Stimulated activated CD4-positive, alpha-beta T cell treated with anti-CD3 and anti-CD28 coated beads, Interleukin-4, amount 100 ng/mL, for 48 hours (primary cell): ENCODE results near the gene POU2AF2.
"Not testable (repeated sequence)": the region's sequence is repeated elsewhere in the genome, so short reads cannot be mapped to it uniquely, and the experiment has no call there.

Experiments
- DNase-seq, 2 donors: peaks; one replicate each; pipeline ENCODE4 v3.0.0-alpha.2; 2020; ENCODE audit warnings: low read depth in 2 of 2

Gene POU2AF2

DNA sequence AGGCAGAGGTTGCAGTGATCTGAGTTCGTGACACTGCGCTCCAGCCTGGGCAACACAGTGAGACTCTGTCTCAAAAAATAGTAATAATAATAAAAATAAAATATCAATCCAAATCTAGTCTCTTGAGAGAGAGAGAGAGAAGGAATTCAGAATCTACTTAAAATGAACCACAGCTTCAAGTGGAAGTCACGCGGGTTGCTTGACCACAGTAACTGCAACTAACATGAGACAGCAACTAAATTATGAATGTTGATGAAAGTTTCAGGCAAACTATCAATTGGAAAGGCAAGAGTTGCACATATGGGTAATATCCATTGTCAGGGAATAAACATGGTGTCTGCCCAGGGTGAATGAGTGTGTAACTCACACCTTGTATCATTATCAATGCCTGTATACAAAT lies 12.5 kb downstream of the POU2AF2 start:
- DNase-seq = no peak

DNA sequence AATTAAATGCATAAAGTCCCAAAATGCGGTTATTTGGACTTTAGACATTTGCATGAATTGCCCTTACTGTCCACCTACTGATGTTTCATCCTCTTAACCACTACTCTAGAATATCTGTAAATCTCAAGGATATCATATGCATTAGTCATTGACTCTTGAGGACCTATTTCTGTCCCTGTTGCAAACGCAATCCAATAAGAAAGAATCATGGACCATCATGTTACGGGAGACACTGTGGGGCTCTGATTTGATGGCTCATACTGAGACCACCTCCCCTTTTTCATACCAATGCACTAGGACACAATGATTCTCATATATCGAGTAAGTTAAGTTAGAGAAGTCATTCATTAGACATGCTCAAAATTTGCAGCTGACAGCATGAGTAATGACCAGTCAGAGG lies 14.4 kb downstream of the POU2AF2 start:
- no peak for DNase-seq

- no peak for DNase-seq
Measured at GRCh38 chr11:111260811-111261210, 15.3 kb downstream of the POU2AF2 start.

GRCh38 chr11:111264646-111265045 lies 19.1 kb downstream of the POU2AF2 start:
- DNase-seq = no peak

DNA sequence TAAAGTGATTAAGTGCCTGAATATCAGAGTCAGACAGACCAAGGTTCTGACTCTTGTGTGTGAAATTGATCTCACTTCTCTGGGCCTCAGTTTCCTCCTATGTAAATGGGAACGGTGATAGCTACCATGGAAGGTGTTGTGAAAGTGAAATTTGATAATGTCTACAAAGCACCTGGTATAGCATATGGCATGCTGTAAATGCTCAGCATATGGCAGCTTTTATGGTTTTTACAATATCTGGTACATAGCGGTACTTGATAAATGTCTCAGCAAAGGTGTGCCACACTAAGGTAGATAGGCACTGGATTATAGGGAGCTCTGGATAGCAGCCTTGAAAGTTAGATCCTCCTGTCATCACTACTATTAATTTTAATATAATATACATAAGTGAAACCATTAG lies 19.9 kb downstream of the POU2AF2 start:
- DNase-seq = no peak

DNA sequence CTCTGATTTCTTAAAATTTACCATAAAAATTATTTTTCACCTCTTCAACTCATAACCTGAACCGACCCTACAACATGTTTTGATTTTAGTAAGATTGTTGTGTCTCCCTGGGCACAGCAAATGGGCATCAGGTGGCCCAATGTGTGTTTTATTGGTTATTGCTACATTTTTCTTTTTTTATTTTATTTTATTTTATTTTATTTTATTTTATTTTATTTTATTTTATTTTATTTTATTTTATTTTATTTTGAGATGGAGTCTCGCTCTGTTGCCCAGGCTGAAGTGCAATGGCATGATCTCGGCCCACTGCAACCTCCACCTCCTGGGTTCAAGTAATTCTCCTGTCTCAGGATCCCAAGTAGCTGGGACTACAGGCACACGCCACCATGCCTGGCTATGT lies 22.8 kb downstream of the POU2AF2 start:
- not testable (repeated sequence) for DNase-seq

- DNase-seq = no peak
Measured at GRCh38 chr11:111269146-111269868, 23.8 kb downstream of the POU2AF2 start.

DNA sequence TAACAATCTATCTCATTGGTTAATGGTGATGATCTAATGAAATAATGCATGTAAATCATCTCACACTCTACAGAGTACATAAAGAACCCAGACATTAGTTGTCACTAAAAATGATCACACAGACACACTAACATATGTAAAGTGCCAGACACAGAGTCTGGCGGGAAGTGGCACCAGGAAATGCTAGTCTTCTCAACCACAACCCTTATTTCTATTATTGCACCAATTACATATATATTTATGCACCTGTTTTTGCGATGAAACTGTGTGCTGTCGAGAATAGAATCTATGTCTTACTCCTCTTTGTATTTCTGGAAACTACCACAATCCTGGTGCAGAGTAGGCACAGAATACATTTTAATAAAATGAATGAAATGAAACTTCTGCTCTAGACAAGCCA lies 26.9 kb downstream of the POU2AF2 start:
- no peak for DNase-seq

DNA sequence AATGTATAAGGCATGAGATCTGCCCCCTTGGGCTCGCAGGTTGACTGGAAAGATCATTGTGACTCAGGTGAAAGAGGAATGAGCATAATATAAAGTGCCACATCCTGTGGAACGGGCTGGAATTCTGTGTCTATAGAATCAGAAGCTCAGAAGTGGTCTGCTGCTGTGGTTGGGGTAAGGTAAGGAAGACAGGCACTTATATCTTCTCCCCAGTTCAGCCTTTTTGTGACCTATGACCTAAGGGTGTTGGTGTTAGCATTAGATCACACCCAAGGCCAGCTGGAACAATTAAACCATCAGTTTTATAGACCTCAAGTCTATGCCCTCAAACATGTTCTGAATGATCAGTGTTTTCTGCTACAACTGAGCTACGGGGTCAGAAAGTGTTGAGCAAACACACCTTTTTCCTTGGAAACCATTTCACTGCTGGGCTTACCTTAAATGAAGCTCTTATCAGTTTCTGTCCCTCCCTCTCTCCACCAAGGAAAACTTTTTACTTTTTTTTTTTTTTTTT lies 37.1 kb downstream of the POU2AF2 start:
- no peak for DNase-seq

DNA sequence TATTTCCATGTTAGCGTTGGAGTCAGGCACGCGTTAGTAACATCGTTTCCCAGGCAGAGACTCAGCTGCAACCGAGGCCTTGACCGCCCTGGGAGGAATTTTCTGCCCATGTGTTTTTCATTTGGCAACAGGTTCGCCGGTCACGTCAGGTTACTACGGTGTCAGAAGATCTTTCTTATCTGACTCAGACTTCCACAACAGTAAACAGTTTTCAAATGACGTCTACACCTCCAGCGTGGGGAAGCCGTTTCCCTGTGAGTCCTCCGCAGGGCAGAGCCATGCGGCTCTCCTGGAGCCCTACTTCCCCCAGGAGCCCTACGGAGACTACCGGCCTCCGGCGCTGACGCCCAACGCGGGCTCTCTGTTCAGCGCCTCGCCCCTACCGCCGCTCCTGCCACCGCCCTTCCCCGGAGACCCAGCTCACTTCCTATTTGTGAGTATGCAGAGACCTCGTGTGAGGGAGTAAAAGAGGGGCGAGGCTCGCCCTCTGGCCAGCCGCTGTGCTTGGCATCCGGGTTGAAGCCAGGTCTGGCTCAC lies 38.5 kb downstream of the POU2AF2 start:
- no peak for DNase-seq

DNA sequence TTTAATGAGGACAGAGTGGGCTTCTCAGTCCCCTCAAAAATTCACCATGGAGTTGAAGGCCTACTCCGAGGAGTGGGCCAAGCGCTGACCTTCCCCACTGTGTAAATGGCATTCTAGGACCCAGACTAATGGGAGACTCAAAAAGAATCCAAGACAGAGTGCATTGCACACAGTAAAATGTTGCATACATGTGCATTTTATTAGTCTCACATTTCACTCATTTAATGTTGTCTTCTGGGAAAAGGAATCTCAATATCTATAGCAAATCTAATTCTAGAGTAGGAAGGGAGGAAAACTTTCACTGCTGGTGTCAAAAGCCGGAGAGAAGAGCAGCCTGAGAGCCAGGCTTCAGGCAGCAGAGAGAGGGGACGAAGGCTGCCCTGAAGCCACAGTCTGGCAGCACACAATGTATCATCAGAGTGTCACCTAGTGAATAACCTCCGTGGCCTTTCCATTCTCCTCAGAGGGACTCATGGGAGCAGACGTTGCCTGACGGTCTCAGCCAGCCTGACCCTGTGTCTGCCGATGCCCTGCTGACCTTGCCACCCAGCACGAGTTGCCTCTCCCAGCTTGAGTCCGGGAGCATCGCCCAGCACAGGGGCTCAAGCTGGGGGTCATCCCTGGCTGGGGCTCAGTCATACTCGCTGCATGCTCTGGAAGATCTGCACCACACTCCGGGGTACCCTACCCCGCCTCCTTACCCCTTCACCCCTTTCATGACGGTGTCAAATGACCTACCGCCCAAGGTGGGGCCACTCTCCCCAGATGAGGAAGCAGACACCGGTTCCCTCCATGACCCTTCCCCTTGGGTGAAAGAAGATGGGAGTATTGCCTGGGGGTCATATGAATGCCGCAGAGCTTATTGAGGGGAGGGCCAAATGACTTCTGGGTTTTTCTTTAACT lies 39.9 kb downstream of the POU2AF2 start:
- no peak for DNase-seq

GRCh38 chr11:111291764-111292163 lies 46.2 kb downstream of the POU2AF2 start:
- no peak for DNase-seq

- not testable (repeated sequence) for DNase-seq
Measured at GRCh38 chr11:111292408-111292807, 46.9 kb downstream of the POU2AF2 start.

- no peak for DNase-seq
Measured at GRCh38 chr11:111296196-111296595, 50.7 kb downstream of the POU2AF2 start.

GRCh38 chr11:111297696-111298095 lies 52.2 kb downstream of the POU2AF2 start:
- no peak for DNase-seq

DNA sequence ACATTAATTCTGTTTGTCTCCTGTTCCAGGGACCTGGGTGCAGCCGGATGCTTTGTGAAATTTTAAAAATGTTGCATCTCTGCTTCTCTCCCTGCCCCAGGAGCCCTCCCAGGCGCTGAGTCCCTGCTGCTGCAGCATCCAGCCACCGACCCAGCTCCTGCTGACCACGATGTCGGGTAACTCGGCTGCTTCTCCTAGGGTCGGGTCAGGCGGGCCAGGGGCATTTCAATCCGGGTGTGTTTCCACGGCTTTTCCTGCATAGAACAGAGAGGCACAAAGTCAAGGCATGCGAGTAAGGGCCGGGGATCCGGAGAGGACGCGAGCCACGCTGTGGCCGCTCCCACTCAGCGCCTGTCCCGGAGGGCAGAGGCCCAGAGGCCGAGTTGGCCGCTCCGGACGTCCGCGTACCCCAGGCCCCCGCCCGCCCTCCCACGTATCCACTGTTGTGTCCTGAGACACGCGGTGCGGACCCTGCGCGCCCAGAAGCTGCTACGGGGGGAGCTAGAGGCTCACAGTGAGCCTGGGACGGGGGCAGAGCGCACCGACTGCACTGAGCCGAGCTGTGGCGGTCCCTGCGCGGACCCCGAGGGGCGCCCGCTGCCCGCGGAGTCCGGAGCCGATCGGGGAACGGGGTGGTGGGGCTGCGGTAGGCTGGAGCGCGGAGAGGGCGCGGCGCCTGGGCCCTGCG lies 53.0 kb downstream of the POU2AF2 start, which contains the start of gene POU2AF3:
TSS of gene POU2AF3 (plus strand) at position 134 of the 688 bp plus-strand sequence. CDS start at position 170, 36 bp downstream.
- no peak for DNase-seq

DNA sequence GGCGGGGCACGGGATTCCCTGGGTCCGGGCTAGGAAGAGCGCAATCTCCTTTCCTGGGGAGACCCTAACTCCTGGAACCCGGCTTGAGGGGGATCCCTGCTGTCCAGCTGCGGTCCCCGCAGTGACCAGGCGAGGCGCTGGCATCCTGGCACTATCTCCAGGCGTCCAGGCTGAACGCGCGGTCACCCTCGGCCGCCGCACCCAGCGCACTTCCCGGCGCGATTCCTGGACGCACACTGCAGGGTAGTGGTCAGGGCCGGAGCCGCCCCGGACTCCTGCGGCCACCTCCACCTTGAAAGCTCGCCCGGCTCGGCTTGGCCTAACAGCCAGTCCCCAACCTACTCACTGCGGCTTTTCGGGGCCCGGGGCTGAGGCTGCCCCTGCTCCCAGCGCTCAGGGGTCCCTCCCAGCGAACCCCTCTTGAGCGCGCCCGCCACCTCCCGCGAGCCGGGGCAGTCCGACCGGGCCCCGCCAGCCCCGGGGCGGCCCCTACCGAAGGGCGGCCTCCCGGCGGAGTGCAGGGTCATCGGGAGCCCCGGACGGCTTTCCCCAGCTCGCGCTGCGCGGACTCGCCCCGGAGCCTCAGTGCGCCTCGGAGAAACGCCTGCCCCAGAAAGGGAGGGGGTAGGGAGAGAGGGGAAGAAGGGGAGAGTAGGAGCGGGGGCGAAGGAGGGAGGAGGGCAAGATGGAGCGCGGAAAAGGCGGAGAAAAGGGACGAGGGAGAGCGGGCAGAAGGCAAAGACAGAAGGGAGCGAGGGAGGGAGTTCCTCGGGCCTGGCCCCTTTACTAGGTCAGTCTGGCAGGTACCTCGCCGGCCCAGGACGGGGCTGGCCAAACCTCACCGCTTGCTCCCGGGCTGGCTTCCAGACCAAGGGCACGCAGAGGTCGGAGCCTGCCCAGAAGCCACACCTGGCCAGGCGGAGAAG lies 53.8 kb downstream of the POU2AF2 start:
- DNase-seq = no peak

- DNase-seq = no peak
Measured at GRCh38 chr11:111300569-111300968, 55.0 kb downstream of the POU2AF2 start.

DNA sequence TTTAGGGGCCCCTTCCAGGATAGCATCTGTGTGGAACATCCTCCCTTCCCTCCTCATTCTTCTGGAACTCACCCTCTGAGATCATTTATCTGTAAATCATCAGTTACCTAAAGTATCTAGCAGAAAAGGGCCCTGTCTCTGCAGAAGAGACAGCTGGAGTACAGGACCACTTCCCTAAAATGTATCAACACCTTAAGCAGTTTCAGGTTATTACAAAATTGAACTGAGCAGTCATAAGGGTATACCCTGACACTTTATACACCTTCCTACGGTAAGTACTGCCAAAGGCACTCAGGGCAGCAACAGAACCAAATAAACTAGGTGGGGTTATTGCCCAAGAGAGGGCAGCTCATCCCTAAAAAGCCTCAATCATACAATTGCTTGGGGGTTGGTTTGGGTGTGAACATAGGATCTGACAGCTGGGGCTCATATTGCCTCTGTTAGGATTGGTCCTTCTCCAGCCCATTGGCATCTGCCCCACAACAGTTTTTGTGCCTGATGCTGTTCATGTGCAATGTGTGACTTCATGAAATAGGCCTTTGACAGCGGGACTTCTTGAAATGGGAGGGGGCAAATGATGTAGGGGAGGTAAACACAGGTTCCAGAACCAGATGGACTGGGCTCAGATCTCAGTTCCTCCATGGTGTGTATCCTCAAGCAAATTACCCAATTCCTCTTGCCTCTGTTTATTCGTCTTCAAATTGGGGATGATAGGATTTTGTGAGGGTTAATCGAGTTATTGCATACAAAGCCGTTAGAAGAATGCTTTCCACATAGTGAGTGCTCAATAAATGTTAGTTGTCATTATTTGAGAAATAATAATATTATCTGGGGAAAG lies 55.7 kb downstream of the POU2AF2 start:
- DNase-seq = no peak

GRCh38 chr11:111301842-111302118 lies 56.3 kb downstream of the POU2AF2 start:
- DNase-seq = no peak
